T1000 (cell line): Measurements from ENCODE around the gene LRRC26.
"Not testable (repeated sequence)": the region's sequence is repeated elsewhere in the genome, so short reads cannot be mapped to it uniquely, and the experiment has no call there.

Experiments used
- DNase-seq: peaks from one replicate; lab custom pipeline; 2025; ENCODE audit warnings: mixed read lengths; lab: John Stamatoyannopoulos, UW

Gene LRRC26

DNA sequence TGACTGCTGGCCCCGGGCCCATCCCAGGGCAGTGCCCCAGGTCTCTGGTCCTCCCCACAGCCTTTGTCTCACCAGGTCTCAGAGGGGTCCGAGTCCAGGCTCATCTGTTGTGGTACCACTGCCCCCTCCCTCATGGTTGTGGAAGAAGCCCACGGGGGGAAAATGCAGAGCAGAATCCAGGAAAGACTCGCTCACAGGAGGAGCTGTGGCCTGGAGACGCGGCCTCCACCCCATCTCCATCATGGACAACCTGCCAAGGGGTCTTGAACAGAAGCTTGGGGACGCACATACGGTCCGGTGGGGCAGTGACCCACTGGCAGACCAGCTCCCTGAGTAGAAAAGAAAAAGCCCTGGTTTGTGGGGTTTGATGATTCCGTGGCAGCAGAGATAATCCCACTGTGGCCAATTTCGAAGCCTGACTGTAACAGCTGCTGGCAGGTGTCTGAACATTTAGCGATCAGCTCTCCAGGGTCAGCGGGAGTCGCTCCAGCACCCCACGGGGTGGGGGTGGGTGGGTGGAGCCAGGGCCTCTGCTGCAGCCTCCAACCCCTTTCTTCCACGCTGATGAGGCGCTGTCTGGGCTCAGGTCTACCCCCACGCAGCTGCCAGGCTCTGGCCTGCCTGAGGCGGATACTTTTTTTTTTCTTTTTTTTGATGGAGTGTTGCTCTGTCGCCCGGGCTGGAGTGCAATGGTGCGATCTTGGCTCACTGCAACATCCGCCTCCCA, 32.8 kb downstream of the LRRC26 start:
- DNase-seq = no peak

DNA sequence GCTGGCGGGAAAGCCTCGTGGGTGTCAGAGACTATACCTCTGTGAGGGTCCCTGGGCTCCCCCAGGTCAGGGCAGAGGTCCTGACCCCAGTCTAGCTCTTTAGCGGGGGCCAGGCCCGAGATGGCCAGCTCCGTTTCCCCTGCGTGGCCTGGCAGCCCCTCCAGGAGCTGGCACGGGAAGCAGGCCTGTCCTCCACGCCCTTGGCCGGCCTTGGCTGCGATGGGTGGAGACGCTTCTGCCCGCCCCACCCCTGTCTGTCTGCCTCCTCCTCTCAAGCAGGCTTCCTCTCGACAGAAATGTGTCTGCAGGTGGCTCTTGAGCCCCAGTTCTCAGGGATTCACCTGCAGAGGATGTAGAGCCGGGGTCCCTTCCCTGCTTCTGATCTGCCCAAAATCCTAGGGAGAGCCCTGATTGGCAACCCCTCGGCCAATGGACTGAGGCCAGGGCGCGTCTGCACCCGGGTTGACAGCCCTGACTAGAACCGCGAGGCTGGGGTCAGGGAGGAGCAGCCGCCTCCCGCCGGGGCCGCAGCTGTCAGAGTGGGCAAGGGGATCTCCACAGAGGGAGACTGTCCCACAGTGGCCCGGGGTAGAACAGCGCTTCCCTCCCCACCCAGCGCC, 33.5 kb downstream of the LRRC26 start:
- no peak for DNase-seq

DNA sequence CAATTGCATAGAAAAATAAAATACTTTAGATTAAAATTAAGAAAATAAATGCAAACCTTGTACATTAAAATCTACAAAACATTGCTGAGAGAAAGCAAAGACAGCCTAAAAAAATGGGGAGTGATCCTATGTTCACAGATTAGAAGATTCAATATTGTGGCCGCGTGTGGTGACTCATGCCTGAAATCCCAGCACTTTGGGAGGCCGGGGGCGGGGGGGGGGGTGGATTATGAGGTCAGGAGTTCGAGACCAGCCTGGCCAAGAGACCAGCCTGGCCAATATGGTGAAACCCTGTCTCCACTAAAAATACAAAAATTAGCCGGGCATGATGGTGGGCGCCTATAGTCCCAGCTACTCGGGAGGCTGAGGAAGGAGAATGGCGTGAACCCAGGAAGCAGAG, 34.7 kb downstream of the LRRC26 start:
- DNase-seq = not testable (repeated sequence)

DNA sequence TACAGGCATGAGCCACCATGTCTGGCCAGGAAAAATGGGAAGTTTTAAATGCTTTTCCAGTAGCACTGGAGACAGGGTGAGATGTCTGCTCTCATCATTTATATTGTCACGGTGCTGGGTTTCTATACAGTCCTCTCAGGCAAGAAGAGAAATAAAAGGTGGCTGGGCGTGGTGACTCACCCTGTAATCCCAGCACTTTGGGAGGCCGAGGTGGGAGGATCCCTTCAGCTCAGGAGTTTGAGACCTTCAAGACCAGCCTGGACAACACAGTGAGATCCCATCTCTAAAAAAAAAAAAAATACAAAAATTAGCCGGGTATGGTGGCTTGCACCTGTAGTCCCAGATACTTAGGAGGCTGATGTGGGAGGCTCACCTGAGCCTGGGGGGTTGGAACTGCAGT, 35.7 kb downstream of the LRRC26 start:
- no peak for DNase-seq

DNA sequence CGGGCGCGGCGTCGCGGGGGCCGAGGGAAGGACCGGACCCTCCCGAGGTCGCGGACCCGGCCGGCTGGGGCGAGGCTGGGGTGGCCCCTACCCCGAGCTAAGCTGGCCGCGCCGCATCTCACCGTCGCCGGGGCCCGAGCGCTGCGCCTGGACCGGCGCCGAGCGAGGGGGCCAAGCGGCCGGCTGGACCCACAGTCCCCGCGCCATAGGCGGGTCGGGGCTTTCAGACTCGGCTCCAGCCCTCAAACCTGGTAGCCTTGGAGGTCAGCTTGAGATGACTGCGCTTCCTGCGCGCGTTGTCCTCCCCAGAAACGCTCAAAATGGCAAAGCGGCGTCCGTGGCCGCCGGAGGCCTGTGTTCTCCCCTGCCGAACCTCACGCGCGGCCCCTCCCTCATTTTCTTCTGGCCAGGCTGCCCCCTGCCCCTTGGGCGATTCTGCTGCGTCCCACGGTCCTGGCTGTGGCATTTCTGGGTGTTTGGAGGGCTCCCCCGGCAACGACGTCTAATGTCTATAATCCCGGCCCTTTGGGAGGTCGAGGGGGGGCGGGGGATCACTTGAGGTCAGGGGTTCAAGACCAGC, 39.6 kb downstream of the LRRC26 start:
- DNase-seq = no peak

DNA sequence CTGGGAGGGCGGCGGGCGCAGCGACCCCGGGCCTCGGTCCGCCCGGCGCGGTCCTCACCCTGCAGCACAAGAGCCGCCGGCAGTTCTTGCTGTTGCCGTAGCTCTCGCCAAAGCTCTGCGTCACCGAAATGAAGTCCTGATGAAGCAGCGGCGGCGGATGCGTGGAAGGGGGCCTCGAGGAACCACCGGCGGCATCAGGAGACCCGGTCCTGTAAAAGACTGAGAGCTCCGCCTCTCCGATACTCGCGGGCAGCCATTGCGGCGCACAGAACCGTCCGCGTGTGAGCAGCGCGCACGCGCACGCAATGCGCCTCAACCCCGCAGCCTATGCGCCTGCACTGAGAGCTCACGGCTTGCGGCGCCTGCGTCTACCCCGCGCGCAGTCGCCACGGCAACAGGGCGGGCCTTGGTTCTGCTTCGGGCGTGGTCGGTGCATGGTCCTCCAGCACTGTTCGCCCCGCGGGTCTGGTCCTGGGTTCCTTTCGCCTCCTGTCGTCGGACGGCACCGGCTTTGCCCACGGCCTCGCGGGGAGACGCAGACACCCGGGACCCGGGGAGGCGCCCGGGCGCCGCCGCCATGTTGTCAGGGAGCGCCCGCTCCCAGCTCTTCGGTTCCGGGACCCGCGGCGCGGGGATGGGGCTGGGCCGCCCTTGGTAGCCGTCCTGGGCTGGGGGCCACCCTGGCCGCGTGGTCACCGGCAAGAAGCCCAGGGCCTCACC, 40.2 kb downstream of the LRRC26 start:
- DNase-seq = peak; percentile 84

DNA sequence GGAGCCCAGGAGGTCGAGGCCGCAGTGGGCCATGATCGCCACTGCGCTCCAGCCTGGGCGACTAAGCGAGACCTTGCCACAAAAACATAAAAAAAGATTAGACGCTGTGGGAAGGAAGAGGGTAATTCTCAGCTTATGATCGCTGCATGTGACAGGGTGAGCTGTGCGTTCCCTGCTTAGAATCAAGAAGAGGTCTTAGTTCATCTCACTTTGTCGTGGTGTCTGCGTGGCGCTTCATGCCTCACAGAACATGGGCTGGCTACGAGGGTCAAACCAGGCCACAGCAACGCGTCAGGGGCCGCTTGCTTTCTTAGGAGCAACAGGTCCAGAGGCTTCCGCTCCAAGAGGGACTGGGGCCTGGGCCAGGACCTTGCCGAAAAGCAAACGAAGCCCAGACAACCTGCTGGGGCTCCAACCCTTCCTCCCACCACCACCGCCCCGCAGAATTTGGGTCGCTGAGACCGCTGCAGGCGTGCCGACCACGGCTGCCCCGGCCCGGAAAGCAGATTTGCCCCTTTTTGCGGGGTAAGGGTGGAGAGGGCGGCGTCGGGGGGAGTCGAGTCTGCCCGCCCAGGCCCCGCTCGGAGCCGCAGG, 40.9 kb downstream of the LRRC26 start:
- no peak for DNase-seq

DNA sequence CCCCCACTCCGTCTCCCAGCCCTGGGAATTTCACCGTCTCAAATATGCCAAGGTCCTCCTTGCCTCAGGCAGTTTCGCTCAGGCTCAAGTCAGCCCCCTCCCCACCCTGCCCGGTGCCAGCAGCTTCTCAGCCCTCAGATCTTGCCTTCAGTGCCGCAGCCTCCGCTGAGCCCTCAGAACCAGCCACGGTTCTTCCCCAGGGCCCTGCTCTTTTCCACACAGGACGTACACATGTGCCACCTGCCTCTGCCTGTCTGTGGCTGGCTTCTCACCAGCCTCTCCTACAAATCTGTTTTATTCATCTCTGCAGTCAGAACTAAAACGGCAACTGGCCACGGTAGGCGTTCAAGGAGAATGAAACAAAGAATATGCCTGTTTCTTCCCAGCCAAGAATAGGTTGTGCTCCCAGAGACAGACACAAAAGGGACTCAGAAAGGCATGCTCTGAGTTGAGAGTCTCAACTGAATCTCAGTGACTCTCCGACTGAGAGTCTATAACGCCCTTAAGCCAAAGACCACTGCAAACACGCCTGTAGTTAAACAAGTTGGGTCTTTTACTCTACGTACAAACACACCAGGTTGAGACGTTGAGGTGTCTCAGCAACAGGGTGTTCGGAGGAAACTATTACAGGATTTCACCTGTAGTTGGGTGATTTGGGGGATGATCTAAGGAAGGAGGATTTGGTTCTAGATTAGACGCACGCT, 41.5 kb downstream of the LRRC26 start:
- no peak for DNase-seq

DNA sequence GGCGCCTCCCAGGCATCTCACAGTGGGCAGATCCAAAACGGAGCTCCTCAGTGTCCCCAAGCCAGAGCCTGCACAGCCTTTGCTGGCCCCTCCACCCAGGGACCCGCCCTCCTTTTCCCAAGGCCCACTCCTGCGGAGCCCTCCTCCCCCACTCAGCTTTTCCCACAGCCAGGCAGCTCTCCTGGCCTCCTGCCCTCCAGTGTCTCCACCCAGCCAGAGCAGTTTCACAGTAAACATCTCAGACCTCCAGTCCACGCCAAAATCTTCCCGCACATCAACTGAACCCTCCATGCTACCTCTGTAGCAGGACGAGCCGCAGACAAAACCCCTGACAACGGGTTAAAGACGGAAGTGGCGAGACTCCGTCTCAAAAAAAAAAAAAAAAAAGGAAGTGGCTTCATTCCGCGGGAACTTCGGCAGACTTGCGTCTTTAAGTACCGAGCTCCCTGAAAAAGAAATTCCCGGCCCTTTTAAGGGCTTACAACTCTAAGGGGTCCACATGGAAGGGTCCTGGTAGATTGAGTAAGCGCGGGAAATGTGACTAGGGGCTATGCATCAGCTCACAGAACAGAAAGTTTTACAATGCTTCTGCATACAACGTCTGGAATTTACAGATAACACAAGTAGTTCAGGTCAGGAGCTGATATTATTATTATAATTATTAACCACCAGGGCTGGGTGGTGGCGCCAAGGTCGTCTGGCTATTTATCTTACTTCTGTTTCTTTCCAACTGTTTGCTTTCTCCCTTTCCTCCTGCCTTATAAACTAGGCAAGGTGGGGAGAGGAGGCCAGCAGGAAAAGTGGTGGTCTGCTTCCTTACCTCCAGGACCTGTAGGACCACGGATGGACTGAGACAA, 42.3 kb downstream of the LRRC26 start:
- no peak for DNase-seq

DNA sequence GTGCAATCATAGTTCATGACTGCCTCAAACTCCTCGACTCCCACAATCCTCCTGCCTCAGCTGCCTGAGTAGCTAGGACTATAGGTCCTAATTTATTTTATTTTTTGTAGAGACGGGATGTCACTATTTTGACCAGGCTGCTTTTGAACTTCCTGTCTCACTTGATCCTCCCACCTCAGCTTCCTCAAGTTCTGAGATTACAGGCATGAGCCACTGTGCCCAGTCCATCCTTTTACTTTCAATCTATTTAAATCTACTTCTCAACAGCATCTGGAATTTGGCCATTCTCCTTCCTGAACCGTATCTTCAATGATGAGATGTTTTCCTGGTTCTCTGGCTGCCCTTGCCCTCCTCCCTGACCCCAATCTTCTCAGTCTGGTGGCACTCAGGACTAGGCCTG, 43.1 kb downstream of the LRRC26 start:
- DNase-seq = no peak

DNA sequence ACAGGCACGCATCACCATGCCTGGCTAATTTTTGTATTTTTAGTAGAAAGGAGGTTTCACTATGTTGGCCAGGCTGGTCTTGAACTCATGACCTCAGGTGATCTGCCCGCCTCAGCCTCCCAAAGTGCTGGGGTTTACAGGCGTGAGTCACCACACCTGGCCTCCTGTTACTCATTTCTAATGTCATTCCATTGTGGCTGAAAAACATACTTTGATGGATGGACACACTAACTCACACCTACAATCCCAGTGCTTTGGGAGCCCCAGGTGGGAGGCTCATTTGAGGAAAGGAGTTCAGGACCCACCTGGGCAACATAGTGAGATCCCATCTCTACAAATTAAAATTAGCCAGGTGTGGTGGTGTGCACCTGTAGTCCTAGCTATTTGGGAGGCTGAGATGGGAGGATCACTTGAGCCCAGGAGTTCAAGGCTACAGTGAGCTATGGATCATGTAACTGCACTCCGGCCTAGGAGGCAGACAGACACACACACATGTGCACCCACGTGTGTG, 45.8 kb downstream of the LRRC26 start:
- DNase-seq = not testable (repeated sequence)

DNA sequence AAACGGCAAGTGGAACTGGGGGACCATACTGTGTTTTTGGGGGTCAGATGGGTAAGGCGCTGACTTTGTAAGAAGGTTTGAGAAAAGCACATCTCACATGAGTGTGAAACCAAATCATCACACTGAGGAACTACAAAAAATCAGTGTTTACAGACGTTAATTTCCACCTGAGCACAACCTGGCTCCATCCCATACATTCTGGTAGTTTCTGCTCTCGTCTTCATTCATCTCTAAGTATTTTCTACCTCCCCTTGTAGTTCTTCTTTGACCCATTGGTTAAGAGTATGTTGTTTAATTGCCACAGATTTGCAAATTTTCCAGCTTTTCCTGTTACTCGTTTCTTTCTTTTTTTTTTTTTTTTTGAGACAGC, 46.4 kb downstream of the LRRC26 start:
- DNase-seq = no peak

DNA sequence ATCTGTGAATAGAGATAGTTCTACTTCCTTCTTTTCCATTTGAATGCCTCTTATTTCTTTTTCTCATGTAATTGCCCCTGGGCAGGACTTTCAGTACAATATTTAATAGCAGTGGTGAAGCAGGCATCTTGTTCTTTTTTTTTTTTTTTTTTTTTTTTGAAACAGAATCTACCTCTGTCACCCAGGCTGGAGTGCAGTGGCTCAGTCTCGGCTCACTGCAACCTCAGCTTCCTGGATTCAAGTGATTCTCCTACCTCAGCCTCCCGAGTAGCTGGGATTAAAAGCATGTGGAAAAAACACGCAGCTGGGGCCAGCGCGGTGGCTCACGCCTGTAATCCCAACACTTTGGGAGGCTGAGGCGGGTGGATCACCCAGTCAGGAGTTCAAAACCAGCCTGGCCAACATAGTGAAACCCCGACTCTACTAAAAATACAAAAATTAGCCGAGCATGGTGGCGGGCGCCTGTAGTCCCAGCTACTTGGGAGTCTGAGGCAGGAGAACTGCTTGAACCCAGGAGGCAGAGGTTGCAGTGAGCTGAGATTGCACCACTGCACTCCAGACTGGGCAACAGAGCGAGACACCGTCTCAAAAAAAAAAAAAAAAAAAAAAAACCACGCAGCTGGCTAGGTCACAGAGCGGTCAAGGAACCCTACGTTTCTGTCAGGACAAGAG, 46.9 kb downstream of the LRRC26 start:
- not testable (repeated sequence) for DNase-seq

DNA sequence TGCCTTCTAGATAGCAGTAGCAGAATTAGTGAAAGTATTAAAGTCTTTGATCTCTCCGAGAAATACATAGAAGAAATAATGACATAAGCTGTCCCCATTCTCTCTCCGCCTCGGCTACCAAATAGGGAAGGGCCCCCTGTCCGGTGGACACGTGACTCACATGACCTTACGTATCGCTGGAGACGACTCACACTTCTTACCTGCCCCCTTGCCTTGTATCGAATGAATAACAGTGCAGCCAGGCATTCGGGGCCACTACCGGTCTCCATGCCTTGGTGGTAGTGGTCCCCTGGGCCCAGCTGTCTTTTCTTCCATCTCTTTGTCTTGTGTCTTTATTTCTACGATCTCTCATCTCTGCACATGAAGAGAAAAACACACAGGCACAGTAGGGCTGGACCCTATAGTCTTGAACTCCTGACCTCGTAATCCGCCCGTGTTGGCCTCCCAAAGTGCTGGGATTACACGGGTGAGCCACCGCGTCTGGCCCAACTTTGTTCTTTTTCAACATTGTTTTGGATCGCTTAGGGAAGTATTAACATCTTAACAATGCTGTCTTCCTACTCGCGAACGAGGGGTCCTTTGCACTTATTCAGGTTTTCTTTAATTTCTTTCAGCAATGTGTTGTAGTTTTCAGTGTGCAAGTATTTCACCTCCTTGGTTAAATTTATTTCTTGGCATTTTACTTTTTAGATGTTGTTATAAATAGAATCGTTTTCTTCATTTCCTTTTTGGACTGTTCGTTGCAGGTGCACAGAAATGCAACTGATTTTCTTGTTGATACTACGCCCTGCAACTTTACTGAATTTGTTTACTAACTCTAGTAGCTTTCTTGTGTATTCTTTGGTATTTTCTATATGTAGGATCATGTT, 47.7 kb downstream of the LRRC26 start:
- not testable (repeated sequence) for DNase-seq
